ENCODE results near the gene ZSCAN12.

GRCh38 chr6:28378644-28379043 lies 20.9 kb downstream of the ZSCAN12 start:
- TF ChIP-seq MAX (IDR thresholded peaks at IDR 0.05) = no peak
- TF ChIP-seq CHD4 (IDR thresholded peaks at IDR 0.05; ENCODE audit: borderline replicate concordance, low read length) = no peak
- TF ChIP-seq POLR2A (IDR thresholded peaks at IDR 0.05; ENCODE audit: insufficient read depth in 1 of 2, low read depth in 2 of 2, low read length in 2 of 2) = no peak
- TF ChIP-seq GABPB1 (CRISPR knock-in tag; IDR thresholded peaks at IDR 0.05) = no peak
- TF ChIP-seq, protein P1, sequence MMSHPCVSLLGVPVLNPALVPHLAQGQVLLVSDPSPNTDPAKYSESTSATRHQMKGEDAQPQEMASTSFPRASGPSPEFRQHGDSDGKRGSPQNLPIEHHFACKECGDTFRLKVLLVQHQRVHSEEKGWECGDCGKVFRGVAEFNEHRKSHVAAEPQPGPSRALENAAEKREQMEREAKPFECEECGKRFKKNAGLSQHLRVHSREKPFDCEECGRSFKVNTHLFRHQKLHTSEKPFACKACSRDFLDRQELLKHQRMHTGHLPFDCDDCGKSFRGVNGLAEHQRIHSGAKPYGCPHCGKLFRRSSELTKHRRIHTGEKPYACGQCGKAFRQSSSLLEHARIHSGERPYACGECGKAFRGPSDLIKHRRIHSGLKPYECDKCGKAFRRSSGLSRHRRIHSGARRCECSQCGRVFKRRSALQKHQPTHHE (CRISPR knock-in tag; IDR thresholded peaks at IDR 0.05; ENCODE audit: borderline replicate concordance) = no peak

Data from HepG2 (cell line).